Germinal center (tissue), 1 donor: ENCODE data around the gene PICK1.

Experiments
- DNase-seq: peaks from one replicate; pipeline ENCODE4 v3.0.0; 2012; ENCODE audit warnings: mixed read lengths, low spot score

Gene PICK1

GRCh38 chr22:38087855-38088254, 30.7 kb downstream of the PICK1 start:
- DNase-seq: no peak

- no peak for DNase-seq
Observed at GRCh38 chr22:38088629-38089473, 31.6 kb downstream of the PICK1 start.

GRCh38 chr22:38089474-38089851, 32.3 kb downstream of the PICK1 start:
- no peak for DNase-seq

GRCh38 chr22:38097058-38097457, 39.9 kb downstream of the PICK1 start:
- DNase-seq: no peak

- DNase-seq: no peak
Observed at GRCh38 chr22:38097557-38098409, 40.6 kb downstream of the PICK1 start.

GRCh38 chr22:38098410-38099249, 41.4 kb downstream of the PICK1 start:
- no peak for DNase-seq

GRCh38 chr22:38103641-38104040, 46.4 kb downstream of the PICK1 start:
- DNase-seq: no peak

GRCh38 chr22:38104084-38104483, 46.9 kb downstream of the PICK1 start:
- DNase-seq: no peak

GRCh38 chr22:38106814-38107578, 49.8 kb downstream of the PICK1 start:
- no peak for DNase-seq

GRCh38 chr22:38107692-38108515, 50.7 kb downstream of the PICK1 start:
- DNase-seq: no peak

- no peak for DNase-seq
Observed at GRCh38 chr22:38108561-38109319, 51.5 kb downstream of the PICK1 start.

GRCh38 chr22:38109371-38110001, 52.3 kb downstream of the PICK1 start:
- no peak for DNase-seq

GRCh38 chr22:38110008-38110862, 53.0 kb downstream of the PICK1 start, which contains the start of gene BAIAP2L2:
Gene BAIAP2L2, minus strand, starts transcription at chr22:38110684. Its CDS starts 159 bp downstream, at chr22:38110525.
- no peak for DNase-seq

- no peak for DNase-seq
Observed at GRCh38 chr22:38110863-38111852, 54.0 kb downstream of the PICK1 start.

GRCh38 chr22:38111925-38112355, 54.7 kb downstream of the PICK1 start:
- no peak for DNase-seq

GRCh38 chr22:38112381-38112780, 55.2 kb downstream of the PICK1 start:
- no peak for DNase-seq
